IMR-90 (cell line): Measurements from ENCODE around the gene ASB4. TPM values are rescaled to one million over a fixed set of nuclear protein-coding genes. Genes with fewer than 3 reads are reported as not detected.

Experiments
- ATAC-seq: fragments of 200-7000 bp; cut with Tn5 transposase; 2 replicates; pipeline ENCODE4 v1.9.1; 2020; ENCODE audit warnings: low read depth, mild to moderate bottlenecking, moderate library complexity
- BruUV-seq: library from RNA; stranded (reverse); fragments of 400-500 nt; replicated peaks from 2 replicates; lab custom pipeline; 2021; lab: Mats Ljungman, UMichigan
- CTCF ChIA-PET: fragments of 300-600 bp; formaldehyde crosslinking; extraction: SDS; loops from one replicate; lab custom pipeline; 2021; ENCODE audit warnings: antibody characterized with exemption; lab: Yijun Ruan, JAX
- POLR2A ChIA-PET: fragments of 300-600 bp; sonication (Branson Sonifier 250); formaldehyde crosslinking; loops from one replicate; lab custom pipeline; 2022; ENCODE audit warnings: antibody characterized with exemption; ENCODE audit not compliant: unreplicated experiment; lab: Charles Lee
- DNase-seq: peaks from one replicate; pipeline ENCODE4 v3.0.0; 2013
- H2AFZ ChIP-seq: replicated peaks from 2 replicates; pipeline ENCODE3; 2013; ENCODE audit warnings: low read length, mild to moderate bottlenecking; ENCODE audit not compliant: poor library complexity
- H2AK5ac ChIP-seq: 2 replicates; pipeline ENCODE4 v1.6.1; 2013; ENCODE audit warnings: low read depth, low read length, inconsistent platforms
- H2AK9ac ChIP-seq: replicated peaks from 2 replicates; pipeline ENCODE3; 2013; ENCODE audit warnings: mild to moderate bottlenecking, low read depth, low read length, moderate library complexity; ENCODE audit not compliant: poor library complexity
- H2BK120ac ChIP-seq: 2 replicates; pipeline ENCODE4 v1.6.1; 2013; ENCODE audit warnings: low read depth, low read length, inconsistent platforms
- H2BK15ac ChIP-seq: 3 replicates; pipeline ENCODE4 v1.6.1; 2013; ENCODE audit warnings: low read depth, low read length, inconsistent platforms
- H2BK20ac ChIP-seq: 2 replicates; pipeline ENCODE4 v1.6.1; 2013; ENCODE audit warnings: low read depth, mild to moderate bottlenecking, inconsistent platforms, low read length, moderate library complexity
- H2BK5ac ChIP-seq: 2 replicates; pipeline ENCODE4 v1.6.1; 2013; ENCODE audit warnings: mild to moderate bottlenecking, low read depth, low read length, inconsistent platforms; ENCODE audit not compliant: poor library complexity, severe bottlenecking
- H3K14ac ChIP-seq: replicated peaks from 2 replicates; pipeline ENCODE4 v1.6.1; 2013; ENCODE audit warnings: low read depth, low read length, inconsistent platforms
- H3K18ac ChIP-seq: 2 replicates; pipeline ENCODE4 v1.6.1; 2013; ENCODE audit warnings: low read depth, low read length, control low read depth
- H3K23ac ChIP-seq: 2 replicates; pipeline ENCODE4 v1.6.1; 2013; ENCODE audit warnings: low read depth, low read length, inconsistent platforms
- H3K27ac ChIP-seq: 2 replicates; pipeline ENCODE4 v1.5.1; 2013; ENCODE audit warnings: mild to moderate bottlenecking, control low read depth, low read length; ENCODE audit not compliant: insufficient read depth
- H3K27me3 ChIP-seq: 2 replicates; pipeline ENCODE4 v1.6.1; 2013; ENCODE audit warnings: low read length; ENCODE audit not compliant: control insufficient read depth, insufficient read depth
- H3K36me3 ChIP-seq: 2 replicates; pipeline ENCODE4 v1.6.1; 2013; ENCODE audit warnings: low read length, mixed read lengths; ENCODE audit not compliant: control insufficient read depth, insufficient read depth
- H3K4ac ChIP-seq: 2 replicates; pipeline ENCODE4 v1.6.1; 2013; ENCODE audit warnings: low read depth, low read length, inconsistent platforms
- H3K4me1 ChIP-seq: 2 replicates; pipeline ENCODE4 v1.6.1; 2013; ENCODE audit warnings: low read length, mixed read lengths; ENCODE audit not compliant: control insufficient read depth, insufficient read depth
- H3K4me2 ChIP-seq: 2 replicates; pipeline ENCODE4 v1.6.1; 2013; ENCODE audit warnings: low read depth, mild to moderate bottlenecking, control low read depth, low read length, moderate library complexity
- H3K4me3 ChIP-seq: 2 replicates; pipeline ENCODE4 v1.5.1; 2013; ENCODE audit warnings: low read depth, mild to moderate bottlenecking, control low read depth, low read length, moderate library complexity; ENCODE audit not compliant: insufficient read depth
- H3K56ac ChIP-seq: 2 replicates; pipeline ENCODE4 v1.6.1; 2013; ENCODE audit warnings: low read length, inconsistent platforms; ENCODE audit not compliant: insufficient read depth; ENCODE audit errors: extremely low read depth
- H3K79me1 ChIP-seq, 2 experiments: 2 replicates each; pipeline ENCODE4 v1.6.1; 2013; ENCODE audit warnings: low read length in 2 of 2, inconsistent platforms in 1 of 2, low read depth in 1 of 2
- H3K9ac ChIP-seq: 2 replicates; pipeline ENCODE4 v1.6.1; 2013; ENCODE audit warnings: low read depth, low read length, control low read depth
- H3K9me1 ChIP-seq: 2 replicates; pipeline ENCODE4 v1.6.1; 2013; ENCODE audit warnings: low read length, inconsistent platforms; ENCODE audit not compliant: insufficient read depth
- H3K9me3 ChIP-seq: 2 replicates; pipeline ENCODE4 v1.6.1; 2013; ENCODE audit warnings: low read length; ENCODE audit not compliant: control insufficient read depth, insufficient read depth
- H4K20me1 ChIP-seq: 2 replicates; pipeline ENCODE4 v1.6.1; 2013; ENCODE audit warnings: low read length, inconsistent platforms; ENCODE audit not compliant: insufficient read depth
- H4K5ac ChIP-seq: 2 replicates; pipeline ENCODE4 v1.6.1; 2013; ENCODE audit warnings: mild to moderate bottlenecking, low read depth, low read length, control low read depth
- H4K8ac ChIP-seq, 2 experiments: 2 replicates each; pipeline ENCODE4 v1.6.1; 2013; ENCODE audit warnings: low read depth in 2 of 2, low read length in 2 of 2, control low read depth in 1 of 2, inconsistent platforms in 1 of 2
- H4K91ac ChIP-seq: 2 replicates; pipeline ENCODE4 v1.6.1; 2013; ENCODE audit warnings: low read depth, low read length, inconsistent platforms; ENCODE audit not compliant: insufficient read depth
- BHLHE40 ChIP-seq: fragments of 150-350 bp; IDR thresholded peaks from 2 replicates; pipeline ENCODE4 v1.6.1; 2016; ENCODE audit warnings: mild to moderate bottlenecking, low read depth, low read length
- FOS ChIP-seq: fragments of 150-350 bp; IDR thresholded peaks from 2 replicates; pipeline ENCODE4 v1.6.1; 2016; ENCODE audit warnings: low read depth, low read length
- MXI1 ChIP-seq: IDR thresholded peaks from 2 replicates; pipeline ENCODE4 v1.6.1; 2012; ENCODE audit warnings: low read depth, mild to moderate bottlenecking, low read length, moderate library complexity, borderline replicate concordance
- NFE2L2 ChIP-seq: fragments of 150-350 bp; IDR thresholded peaks from 2 replicates; pipeline ENCODE4 v1.6.1; 2016; ENCODE audit warnings: low read depth, mild to moderate bottlenecking, low read length
- POLR2A ChIP-seq: IDR thresholded peaks from 2 replicates; pipeline ENCODE4 v1.6.1; 2012; ENCODE audit warnings: mild to moderate bottlenecking, low read depth, low read length
- RFX5 ChIP-seq: IDR thresholded peaks from 2 replicates; pipeline ENCODE4 v1.8.0; 2012; ENCODE audit warnings: low read depth, mild to moderate bottlenecking, low read length, moderate library complexity
- WGBS, 2 experiments: methylation state at CpG; one replicate each; pipeline versions ENCODE4 v1.1.5 to v1.1.7; 2013; ENCODE audit warnings: missing lambda C conversion rate in 2 of 2; ENCODE audit not compliant: insufficient read length in 1 of 2; ENCODE audit errors: extremely low coverage in 2 of 2; 5-methylcytosine and 5-hydroxymethylcytosine counted together
- dilution Hi-C: fragments of 300-500 bp; cut with HindIII; formaldehyde crosslinking; loops from one replicate; pipeline ENCODE4 v1.14.3; 2018; ENCODE audit warnings: low sequenced_read_pairs; ENCODE audit not compliant: unreplicated experiment
- in situ Hi-C: fragments of 300-500 bp; cut with MboI; formaldehyde crosslinking; loops from 3 replicates; pipeline ENCODE4 v1.14.3; 2019; ENCODE audit warnings: low sequenced_read_pairs, inconsistent platforms, mixed read lengths
- intact Hi-C: fragments of 100-400 bp; cut with micrococcal nuclease; formaldehyde crosslinking; loops from 2 replicates; pipeline ENCODE4 v1.10.0; 2022
- polyA plus RNA-seq, 3 experiments: library from polyadenylated mRNA; depleted of rRNA; stranded (reverse); fragments of >200 nt; gene quantifications; 2 replicates each; pipeline ENCODE4 v1.2.3, GENCODE V29; 2012; ENCODE audit warnings: low replicate concordance in 1 of 3
- total RNA-seq: library from RNA; depleted of rRNA; stranded (reverse); fragments of >200 nt; gene quantifications from 2 replicates; pipeline ENCODE4 v1.2.3, GENCODE V29; 2012
- TF ChIP-seq, protein P1 (sequence below): fragments of 150-350 bp; IDR thresholded peaks from 2 replicates; pipeline ENCODE4 v1.6.1; 2016; ENCODE audit warnings: low read depth, mild to moderate bottlenecking, low read length, moderate library complexity, borderline replicate concordance

The ASB4 gene
- total and polyA plus RNA-seq, 2 of the 4 experiments (the other 2 are of a cell fraction), result not detected

DNA sequence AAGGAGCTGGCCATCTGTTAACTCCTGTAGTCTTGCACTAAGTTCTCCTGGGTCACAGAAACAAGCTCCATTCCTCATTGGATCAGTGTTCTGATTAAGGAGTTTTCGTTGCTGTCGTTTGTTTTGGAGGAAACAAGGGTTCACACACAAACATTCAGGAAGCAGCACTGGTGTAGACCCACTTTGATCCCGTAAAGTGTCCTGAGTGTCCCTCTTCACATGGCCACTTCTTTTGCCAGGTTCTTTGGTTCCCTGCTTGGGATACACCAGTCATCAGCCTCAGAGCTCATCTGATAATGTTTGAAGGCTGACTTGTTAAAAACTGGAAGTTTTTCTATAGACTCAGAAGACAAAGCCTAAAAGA, 99.7 kb downstream of the ASB4 start:
- ATAC-seq, result no peak
- H2BK120ac ChIP-seq, result no peak overlapping the region
- dilution Hi-C loops (no loop called here), intact Hi-C loops (no loop called here), in situ Hi-C loops (no loop called here)
- H3K27ac ChIP-seq, result no peak overlapping the region
- no peak for DNase-seq
- H4K91ac ChIP-seq, result no peak overlapping the region
- WGBS, 2 experiments, result no CpG with 5 or more reads among the region's 3 CpGs
- no peak overlapping the region for H3K56ac ChIP-seq
- H3K79me1 ChIP-seq, result no peaks in the 10 kb centered on the region
- TF ChIP-seq, protein P1, sequence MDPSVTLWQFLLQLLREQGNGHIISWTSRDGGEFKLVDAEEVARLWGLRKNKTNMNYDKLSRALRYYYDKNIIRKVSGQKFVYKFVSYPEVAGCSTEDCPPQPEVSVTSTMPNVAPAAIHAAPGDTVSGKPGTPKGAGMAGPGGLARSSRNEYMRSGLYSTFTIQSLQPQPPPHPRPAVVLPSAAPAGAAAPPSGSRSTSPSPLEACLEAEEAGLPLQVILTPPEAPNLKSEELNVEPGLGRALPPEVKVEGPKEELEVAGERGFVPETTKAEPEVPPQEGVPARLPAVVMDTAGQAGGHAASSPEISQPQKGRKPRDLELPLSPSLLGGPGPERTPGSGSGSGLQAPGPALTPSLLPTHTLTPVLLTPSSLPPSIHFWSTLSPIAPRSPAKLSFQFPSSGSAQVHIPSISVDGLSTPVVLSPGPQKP, result no peak
- TF ChIP-seq FOS, result no peak
- no peak for TF ChIP-seq POLR2A
- TF ChIP-seq BHLHE40, result no peak
- TF ChIP-seq RFX5, result no peak
- TF ChIP-seq MXI1, result no peak
- no peak for TF ChIP-seq NFE2L2
- no TSS peak for BruUV-seq
- no peak overlapping the region for H2AFZ ChIP-seq
- no peaks in the 10 kb centered on the region for H3K4me1 ChIP-seq
- H2BK5ac ChIP-seq, result no peak overlapping the region
- H3K27me3 ChIP-seq, result no peaks in the 10 kb centered on the region
- H3K23ac ChIP-seq, result no peak overlapping the region
- no peak overlapping the region for H2BK15ac ChIP-seq
- no peak overlapping the region for H3K14ac ChIP-seq
- H3K36me3 ChIP-seq, result peaks cover 1% of the 10 kb centered on the region; the same call in 1 of the 2 replicates
- no peak overlapping the region for H2AK9ac ChIP-seq
- no peak overlapping the region for H2BK20ac ChIP-seq
- peaks cover 2% of the 10 kb centered on the region; the same call in 1 of the 2 replicates for H3K9me1 ChIP-seq
- no peak overlapping the region; the same call in 1 of the 2 replicates for H2AK5ac ChIP-seq
- no peaks in the 10 kb centered on the region for H3K9me3 ChIP-seq
- H3K4me3 ChIP-seq, result no peak overlapping the region
- no peak overlapping the region for H4K5ac ChIP-seq
- no peaks in the 10 kb centered on the region for H4K20me1 ChIP-seq
- no peak overlapping the region for H3K4ac ChIP-seq
- no peak overlapping the region for H3K18ac ChIP-seq
- H4K8ac ChIP-seq, result no peak overlapping the region
- H3K4me2 ChIP-seq, result no peak overlapping the region
- CTCF ChIA-PET, result interaction anchor here (0.7 kb wide), 1 partner anchor 105 kb away, joined by 4 read pairs; no protein-coding TSS in a partner anchor
- H3K9ac ChIP-seq, result no peak overlapping the region
- POLR2A ChIA-PET, result no interaction called here
